Upper lobe of left lung (tissue), 4 donors: Measurements from ENCODE around the gene HSD11B2.

Experiments
- CTCF ChIP-seq, 6 experiments: fragments of 450-650 bp in 4 of 6; fragments of 200-600 bp in 2 of 6; sonication (generic) in 2 of 6; IDR thresholded peaks; one replicate each; pipeline ENCODE4 v1.5.1; 2016 to 2019; ENCODE audit warnings: antibody characterized with exemption in 6 of 6
- POLR2A ChIP-seq, 4 donors: fragments of 450-650 bp; IDR thresholded peaks; one replicate each; pipeline ENCODE4 v1.5.1; 2016 to 2017; ENCODE audit warnings: antibody characterized with exemption in 4 of 4, mild to moderate bottlenecking in 2 of 4
- POLR2AphosphoS5 ChIP-seq, 2 donors: sonication (generic); formaldehyde crosslinking; IDR thresholded peaks; one replicate each; pipeline ENCODE4 v1.5.1; 2017; ENCODE audit warnings: antibody characterized with exemption in 2 of 2

- TF ChIP-seq CTCF (IDR thresholded peaks at IDR 0.05) (no peak), POLR2A (IDR thresholded peaks at IDR 0.05) (no peak), POLR2AphosphoS5 (IDR thresholded peaks at IDR 0.05) (no peak)
Measured at GRCh38 chr16:67395458-67396158, 35.3 kb upstream of the HSD11B2 start.
